Nephron progenitor cell (in vitro differentiated cells): ENCODE results near the gene PARD3.

Experiments used
- DNase-seq: peaks from one replicate; pipeline ENCODE4 v3.0.0; 2021
- H3K27ac Mint-ChIP-seq: 2 replicates; pipeline ENCODE4 v1.8.0; 2021; ENCODE audit warnings: mild to moderate bottlenecking, moderate library complexity, mixed read lengths
- H3K27me3 Mint-ChIP-seq: 2 replicates; pipeline ENCODE4 v1.8.0; 2021; ENCODE audit warnings: mild to moderate bottlenecking, low read depth, mixed read lengths; ENCODE audit not compliant: poor library complexity
- H3K36me3 Mint-ChIP-seq: 2 replicates; pipeline ENCODE4 v1.8.0; 2021; ENCODE audit warnings: low read depth, mixed read lengths
- H3K4me1 Mint-ChIP-seq: 2 replicates; pipeline ENCODE4 v1.8.0; 2021; ENCODE audit warnings: mixed read lengths
- H3K4me3 Mint-ChIP-seq: 2 replicates; pipeline ENCODE4 v1.8.0; 2021; ENCODE audit warnings: mild to moderate bottlenecking, moderate library complexity, mixed read lengths
- H3K9me3 Mint-ChIP-seq: 2 replicates; pipeline ENCODE4 v1.8.0; 2021; ENCODE audit warnings: mild to moderate bottlenecking, moderate library complexity, mixed read lengths
- TF ChIP-seq, protein P1 (sequence below): fragments of 200-600 bp; sonication (generic); IDR thresholded peaks from 2 replicates; pipeline ENCODE4 v1.5.0; 2021; ENCODE audit warnings: antibody characterized with exemption

PARD3 gene

DNA sequence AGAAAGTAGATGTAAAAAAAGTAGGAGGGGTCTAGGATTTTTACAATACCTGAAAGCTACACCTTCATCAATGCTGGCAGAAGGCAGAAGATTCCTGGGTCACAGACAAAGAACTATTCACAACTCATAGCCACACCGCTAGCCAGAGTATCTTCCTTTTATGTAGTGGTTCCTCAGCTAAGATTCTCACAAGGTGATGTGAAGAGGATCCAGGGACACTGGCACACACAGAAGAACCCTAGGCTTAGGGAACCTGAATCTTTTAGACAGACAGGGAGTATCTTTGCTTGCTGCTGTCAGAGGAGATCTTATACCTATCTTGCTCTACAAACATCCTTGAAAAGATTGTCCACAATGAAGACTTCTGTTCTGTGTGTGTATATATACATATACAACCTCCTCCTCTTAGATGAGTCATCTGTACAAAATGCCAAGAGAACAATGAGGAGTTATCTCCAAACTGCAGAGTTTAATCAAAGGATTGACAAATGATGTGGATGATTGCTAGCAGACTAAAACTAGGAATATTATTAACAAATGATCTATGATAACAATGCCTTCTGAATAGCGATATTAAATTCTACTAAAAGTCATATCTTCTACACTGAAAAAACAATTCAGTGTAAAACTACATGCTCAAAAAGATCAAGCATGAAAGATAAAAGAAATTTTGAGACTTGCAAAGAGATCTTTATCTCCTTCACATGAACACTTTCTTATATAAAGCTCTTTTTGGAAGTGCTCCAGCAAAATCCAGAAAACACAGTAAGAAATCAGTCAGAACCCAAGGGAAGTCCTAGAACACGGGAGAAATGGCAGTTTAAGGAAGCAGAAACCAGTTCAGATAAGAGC, 409.3 kb downstream of the PARD3 start:
- TF ChIP-seq, protein P1, sequence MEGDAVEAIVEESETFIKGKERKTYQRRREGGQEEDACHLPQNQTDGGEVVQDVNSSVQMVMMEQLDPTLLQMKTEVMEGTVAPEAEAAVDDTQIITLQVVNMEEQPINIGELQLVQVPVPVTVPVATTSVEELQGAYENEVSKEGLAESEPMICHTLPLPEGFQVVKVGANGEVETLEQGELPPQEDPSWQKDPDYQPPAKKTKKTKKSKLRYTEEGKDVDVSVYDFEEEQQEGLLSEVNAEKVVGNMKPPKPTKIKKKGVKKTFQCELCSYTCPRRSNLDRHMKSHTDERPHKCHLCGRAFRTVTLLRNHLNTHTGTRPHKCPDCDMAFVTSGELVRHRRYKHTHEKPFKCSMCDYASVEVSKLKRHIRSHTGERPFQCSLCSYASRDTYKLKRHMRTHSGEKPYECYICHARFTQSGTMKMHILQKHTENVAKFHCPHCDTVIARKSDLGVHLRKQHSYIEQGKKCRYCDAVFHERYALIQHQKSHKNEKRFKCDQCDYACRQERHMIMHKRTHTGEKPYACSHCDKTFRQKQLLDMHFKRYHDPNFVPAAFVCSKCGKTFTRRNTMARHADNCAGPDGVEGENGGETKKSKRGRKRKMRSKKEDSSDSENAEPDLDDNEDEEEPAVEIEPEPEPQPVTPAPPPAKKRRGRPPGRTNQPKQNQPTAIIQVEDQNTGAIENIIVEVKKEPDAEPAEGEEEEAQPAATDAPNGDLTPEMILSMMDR = no peak
- no peaks in the 10 kb centered on the region for H3K36me3 Mint-ChIP-seq
- no peaks in the 10 kb centered on the region for H3K9me3 Mint-ChIP-seq
- DNase-seq = no peak
- no peaks in the 10 kb centered on the region for H3K27me3 Mint-ChIP-seq
- no peak overlapping the region for H3K4me3 Mint-ChIP-seq
- no peak overlapping the region for H3K27ac Mint-ChIP-seq
- peaks cover 8% of the 10 kb centered on the region for H3K4me1 Mint-ChIP-seq

DNA sequence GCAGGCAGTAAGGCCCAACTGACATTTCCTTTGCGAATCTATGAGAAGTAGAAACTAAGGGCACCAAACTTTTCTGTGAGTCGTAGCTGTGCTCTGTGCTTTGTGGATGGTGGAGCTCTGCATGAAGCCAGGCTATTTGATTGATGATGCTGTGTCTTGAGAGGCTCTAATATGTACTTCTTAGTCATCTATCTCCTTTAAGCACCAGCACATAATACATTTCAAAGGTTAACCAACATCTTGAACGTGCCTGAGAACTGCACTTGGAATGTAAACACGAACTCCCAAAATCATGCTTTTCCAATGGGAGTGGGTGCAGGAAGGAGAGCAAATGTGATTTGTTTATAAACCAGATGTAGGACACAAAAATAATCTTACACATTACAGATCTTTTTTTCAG, 411.6 kb downstream of the PARD3 start:
- Mint-ChIP-seq H3K27me3 (no peaks in the 10 kb centered on the region), H3K4me3 (no peak overlapping the region), H3K36me3 (peaks cover 9% of the 10 kb centered on the region), H3K4me1 (peaks cover 8% of the 10 kb centered on the region), H3K27ac (peak overlapping the region; percentile 13), H3K9me3 (no peaks in the 10 kb centered on the region)
- no peak for DNase-seq
- TF ChIP-seq, protein P1 = no peak

DNA sequence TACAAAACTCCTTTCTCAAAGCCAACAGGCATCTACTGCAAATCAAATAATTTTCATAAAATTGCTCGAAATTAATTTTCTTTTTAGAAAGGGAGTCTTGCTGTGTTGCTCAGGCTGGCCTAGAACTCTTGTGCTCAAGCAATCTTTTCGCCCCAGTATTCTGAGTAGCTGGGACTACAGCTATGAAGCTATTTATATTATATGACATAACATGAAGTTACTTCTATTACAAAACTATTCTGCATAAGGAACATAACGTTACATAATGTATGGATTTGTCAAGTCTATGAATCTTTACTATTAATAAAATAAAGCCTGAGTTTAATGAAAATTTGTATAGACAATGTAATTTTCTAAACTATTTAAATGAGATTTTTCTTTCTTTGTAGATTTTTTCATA, 415.0 kb downstream of the PARD3 start:
- no peaks in the 10 kb centered on the region for H3K27me3 Mint-ChIP-seq
- no peak overlapping the region for H3K4me3 Mint-ChIP-seq
- H3K27ac Mint-ChIP-seq = no peak overlapping the region
- H3K4me1 Mint-ChIP-seq = peaks cover 8% of the 10 kb centered on the region
- no peak for DNase-seq
- TF ChIP-seq, protein P1 = no peak
- peaks cover 21% of the 10 kb centered on the region for H3K36me3 Mint-ChIP-seq
- H3K9me3 Mint-ChIP-seq = no peaks in the 10 kb centered on the region

DNA sequence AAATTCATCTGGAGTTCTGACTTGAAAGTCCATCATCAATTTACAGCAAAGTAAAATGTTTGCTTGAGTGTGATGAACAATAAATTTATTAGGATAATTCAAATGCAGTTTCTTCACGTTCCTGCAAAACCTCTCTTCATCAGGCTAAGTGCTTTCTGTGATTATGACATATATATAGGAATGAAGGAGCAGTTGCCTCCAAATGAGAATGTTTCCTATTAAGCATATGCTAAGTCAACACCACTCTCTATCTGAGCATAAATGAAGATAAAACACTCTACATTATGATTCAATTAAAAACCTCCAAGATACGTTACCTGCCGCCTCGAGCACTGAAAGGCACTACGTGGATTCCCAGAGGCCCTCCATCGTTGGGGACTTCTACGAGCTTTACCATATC, 416.1 kb downstream of the PARD3 start:
- Mint-ChIP-seq H3K27ac (no peak overlapping the region), H3K36me3 (peaks cover 21% of the 10 kb centered on the region), H3K9me3 (no peaks in the 10 kb centered on the region), H3K27me3 (no peaks in the 10 kb centered on the region), H3K4me1 (peaks cover 8% of the 10 kb centered on the region), H3K4me3 (no peak overlapping the region)
- TF ChIP-seq, protein P1 = no peak
- no peak for DNase-seq

DNA sequence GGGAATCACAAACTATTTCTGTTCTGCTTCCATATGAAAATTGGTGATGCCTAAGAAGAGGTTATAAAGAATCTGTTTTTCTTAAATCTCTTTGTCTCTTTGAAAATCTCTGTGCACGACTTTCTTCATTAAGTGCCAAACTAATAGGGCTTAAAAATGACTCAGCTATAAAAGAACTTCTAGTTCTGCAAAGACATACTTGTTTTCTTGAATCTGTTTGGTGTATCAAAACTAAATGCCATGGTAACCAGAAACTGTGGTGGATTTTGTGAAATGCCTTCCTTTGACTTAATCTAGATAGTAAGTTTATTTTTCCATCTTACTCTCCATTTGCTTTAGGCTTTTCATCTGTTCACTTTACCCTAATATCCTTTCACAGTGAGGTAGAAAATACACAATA, 417.8 kb downstream of the PARD3 start:
- Mint-ChIP-seq H3K36me3 (peaks cover 21% of the 10 kb centered on the region), H3K4me3 (no peak overlapping the region), H3K27me3 (no peaks in the 10 kb centered on the region), H3K27ac (no peak overlapping the region), H3K9me3 (no peaks in the 10 kb centered on the region), H3K4me1 (no peaks in the 10 kb centered on the region)
- TF ChIP-seq, protein P1 = no peak
- DNase-seq = no peak

DNA sequence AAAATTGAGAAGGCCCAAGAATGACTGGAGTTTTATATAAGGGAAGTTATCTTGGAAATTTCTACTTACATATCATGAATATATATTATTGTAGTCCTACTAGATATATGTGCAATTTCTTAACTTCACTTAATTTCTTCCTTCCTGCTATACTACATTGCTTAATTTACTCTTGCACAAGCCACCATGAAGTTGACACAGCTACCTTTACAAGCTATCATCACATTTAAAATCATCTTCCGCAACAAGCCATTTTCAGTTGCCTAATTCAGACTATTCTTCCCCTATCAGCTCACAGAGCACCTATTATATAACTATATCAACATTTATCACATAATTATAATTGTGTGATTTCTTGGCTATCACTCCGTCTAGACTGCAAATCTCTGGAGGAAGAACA, 418.4 kb downstream of the PARD3 start:
- DNase-seq = no peak
- Mint-ChIP-seq H3K27me3 (no peaks in the 10 kb centered on the region), H3K36me3 (peaks cover 21% of the 10 kb centered on the region), H3K4me3 (no peak overlapping the region), H3K27ac (no peak overlapping the region), H3K4me1 (no peaks in the 10 kb centered on the region), H3K9me3 (no peaks in the 10 kb centered on the region)
- TF ChIP-seq, protein P1 = no peak
